ENCODE results near the gene CAMK1D.

The CAMK1D gene

DNA sequence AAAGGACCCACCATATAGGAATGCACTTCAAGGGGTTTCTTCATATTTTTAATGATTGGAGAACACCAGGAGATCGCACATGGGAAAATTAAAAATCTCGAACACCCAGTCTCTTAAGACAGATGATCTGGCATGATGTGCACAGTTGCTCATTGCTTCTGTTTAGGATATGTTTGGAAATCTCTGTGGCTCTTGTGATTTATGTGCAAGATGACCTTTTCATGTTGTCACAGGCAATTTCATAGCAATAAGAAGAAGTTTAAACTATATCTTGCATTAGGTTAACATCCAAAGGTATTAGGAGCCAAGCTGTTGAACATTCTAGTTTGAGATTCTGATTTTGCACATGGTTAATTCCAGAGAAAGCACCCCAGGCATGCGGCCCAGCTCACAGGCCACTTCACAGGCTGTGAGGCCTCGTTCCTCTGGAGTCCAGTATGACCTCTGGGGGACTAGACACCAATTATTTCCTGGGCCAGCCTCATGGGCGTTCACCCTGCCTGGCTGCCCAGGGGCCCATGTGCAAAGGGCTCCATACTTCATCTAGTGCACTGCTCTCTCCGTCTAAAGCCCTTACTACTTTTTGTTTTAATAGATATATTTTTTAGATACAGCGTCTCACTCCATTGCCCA is 28.4 kb downstream of the CAMK1D start:
- no peak for DNase-seq

DNA sequence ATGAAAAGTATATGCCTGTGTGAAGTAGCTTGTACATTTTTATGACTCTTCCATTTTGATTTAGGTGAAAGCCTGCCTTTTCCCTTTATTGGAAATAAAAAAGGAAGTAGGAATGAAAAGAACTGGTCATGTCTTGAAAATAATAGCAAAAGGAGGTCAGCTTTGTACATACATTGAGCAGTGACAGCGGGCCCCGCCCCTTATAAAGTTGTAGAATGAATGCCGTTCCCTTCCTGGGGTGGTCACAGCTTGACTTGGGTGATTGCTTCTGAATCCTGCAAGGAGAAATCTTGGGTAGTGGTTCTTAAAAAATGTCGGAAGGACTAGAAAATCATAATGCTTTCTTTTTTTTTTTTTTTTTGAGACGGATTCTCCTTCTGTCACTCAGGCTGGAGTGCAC is 31.7 kb downstream of the CAMK1D start:
- DNase-seq, result no peak

DNA sequence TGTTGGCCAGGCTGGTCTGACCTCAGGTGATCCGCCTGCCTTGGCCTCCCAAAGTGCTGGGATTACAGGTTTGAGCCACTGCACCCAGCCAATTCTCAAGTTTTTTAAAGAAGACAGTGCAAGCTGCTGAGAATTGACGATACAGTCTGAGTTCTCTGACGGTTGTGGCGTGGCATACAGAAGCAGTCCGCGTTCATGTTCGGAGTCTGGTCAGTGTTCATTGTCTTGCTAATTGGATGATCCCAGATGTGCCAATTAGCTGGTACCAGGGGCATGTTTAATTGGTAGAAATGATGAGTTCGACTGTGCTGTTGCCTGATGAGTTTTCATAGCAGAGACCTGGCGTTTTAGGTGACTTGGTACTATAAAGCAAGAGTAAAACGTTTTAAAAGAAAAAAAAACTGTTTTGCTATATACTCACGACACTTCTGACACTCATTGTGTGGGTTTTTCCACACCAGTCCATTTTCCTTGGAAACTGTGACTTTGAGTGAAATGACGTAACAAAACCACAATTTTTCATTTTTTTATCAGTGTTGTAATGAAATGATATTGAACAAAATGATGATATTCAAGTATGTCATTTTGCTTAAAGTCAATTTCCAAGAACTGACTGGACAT is 32.3 kb downstream of the CAMK1D start:
- DNase-seq, result peak; percentile 12

DNA sequence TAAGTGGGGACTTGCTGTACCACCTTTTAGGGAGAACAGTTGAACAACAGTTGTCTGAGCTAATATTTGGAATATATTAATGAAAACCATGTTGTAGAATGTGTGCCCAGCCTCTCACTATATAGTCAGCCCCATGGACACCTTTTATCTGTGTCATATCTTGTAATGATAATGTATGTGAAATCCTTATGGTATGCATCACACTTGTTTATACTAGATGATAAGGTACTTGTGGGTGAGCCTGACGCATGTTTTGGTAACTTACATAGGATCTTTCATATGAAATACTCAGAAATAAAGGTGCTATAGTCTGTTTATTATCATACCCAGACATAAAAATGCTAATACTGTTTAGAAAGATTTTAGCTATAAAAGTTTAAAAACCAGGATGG is 32.8 kb downstream of the CAMK1D start:
- DNase-seq, result no peak

DNA sequence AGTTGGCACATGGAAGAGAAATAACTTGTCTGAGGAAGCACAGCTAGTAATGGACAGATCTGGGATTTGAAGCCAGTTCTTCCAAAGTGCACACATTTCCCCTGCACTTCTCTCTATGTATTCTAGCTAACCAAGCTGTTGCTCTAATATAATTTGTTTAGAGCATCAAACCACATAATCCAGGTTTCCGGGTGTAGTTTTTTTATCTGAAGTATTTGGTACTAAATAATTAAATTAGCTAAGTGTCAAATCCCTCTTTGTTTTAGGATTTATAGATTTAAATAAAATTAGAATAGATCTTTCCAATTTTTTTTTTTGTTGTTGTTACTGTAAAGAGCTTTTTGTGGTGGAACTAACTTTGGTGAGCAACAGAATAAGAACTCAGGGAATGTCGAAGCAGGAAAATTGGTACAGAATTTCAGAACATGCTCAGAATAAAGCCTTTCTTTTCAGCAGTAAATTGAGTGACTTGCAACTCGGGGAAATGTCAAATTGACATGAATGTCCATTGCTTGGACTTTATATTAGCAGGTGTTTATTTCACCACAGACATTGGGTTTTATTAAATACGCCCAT is 33.7 kb downstream of the CAMK1D start:
- no peak for DNase-seq

DNA sequence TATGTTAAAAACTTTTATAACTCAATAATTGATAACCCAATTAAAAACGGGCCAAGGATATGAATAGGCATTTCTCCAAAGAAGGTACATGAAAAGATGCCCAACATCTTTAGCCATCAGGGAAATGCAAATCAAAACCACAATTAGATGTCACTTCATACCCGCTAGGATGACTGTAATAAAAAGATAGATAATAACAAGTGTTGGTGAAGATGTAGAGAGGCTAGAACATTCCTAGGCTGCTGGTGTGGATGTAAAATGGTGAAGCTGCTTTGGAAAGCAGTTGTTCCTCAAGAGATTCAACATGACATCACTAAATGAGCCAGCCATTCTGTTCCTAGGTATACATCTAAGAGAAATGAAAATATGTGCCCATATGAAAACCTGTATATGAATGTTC is 35.6 kb downstream of the CAMK1D start:
- DNase-seq, result no peak

DNA sequence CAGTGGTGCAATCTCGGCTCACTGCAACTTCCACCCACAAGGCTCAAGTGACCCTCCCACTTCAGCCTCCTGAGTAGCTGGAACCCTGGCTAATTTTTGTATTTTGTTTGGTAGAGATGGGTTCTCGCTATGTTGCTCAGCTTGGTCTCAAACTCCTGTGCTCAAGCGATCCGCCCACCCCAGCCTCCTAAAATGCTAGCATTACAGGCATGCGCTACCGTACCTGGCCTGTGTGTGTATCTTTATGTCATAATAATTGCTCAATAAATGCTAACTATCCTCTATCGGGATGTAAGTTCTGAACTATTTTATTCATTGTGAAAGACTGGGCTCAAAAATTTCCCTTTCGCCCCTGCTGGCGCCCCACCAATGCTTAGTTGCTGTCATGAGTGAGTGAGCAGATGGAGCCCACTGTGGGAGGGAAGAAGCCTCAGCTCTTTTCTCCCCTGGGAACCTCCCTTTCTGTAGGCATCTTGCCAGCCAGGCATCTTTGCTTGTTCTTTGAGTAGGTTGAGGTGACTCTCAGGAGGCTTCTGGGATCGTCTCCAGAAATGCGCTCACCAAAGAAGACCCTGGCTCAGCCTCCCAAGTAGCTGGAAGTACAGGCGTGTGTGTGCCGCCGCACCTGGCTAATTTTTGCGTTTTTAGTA is 38.3 kb downstream of the CAMK1D start:
- no peak for DNase-seq

DNA sequence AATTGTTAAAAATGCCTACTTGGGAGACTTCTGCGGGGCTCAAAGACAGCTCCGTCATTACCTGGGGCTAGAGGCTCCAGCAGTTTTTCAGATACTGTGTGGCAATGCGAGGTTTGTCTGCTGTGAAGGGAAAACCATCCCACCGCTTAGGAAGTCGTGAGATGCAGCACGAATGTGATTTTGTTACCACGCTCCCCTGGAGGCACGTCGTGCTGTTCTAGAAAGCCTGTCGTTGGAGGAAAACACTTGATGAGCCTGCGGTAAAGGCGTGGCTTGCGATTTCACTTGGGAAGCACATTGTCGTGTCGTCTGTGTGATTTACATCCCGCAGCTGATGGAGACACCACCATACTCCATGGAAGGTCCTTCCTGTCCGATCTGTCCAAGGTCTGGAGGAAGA is 39.3 kb downstream of the CAMK1D start:
- DNase-seq, result no peak

DNA sequence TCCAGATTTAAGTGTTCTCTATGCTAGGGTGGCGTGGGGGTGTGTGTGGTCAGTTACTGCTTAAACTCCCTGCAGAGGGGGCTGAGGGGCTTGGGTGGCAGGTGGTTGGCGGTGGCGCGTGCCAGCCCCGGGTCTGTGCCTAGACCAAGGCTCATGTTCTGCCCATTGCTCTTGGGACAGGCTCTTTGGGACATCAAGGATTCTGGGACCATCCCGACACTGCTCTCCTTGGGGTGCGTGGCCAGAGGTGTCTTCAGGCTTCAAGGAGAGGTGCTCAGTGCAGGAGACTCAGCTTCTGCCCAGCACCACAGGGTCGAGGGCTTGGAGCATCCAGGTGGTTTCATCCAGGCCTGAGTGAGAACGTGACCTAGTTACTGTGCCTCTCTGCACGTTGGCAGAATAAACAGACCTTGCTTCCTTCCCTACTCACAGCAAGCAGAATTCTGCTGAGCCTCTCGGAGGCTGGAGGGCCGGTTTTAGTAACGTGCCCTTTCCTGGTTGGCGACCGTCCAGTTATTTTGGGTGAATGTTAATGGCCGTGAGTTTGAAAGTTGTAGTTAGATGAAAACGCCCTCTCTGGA is 39.9 kb downstream of the CAMK1D start:
- no peak for DNase-seq

DNA sequence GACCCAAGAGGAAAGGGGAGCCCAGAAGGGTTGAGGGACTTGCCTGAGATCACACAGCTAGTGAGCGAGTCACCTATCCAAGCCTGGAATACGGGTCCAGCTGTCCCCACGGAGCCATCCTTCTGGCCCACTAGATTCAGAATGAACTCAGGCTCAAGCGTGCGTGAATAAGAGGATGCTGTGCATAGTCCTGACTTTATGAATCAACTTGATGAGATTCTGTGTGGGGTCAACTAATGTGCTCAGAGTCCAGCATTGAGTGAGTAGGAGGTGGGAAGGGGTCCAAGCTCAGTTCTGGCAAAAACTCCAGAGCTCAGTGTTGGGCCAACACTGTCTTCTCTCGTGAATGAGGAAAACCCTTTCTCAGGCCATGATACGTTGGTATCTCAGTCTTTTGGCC is 41.4 kb downstream of the CAMK1D start:
- DNase-seq, result no peak

DNA sequence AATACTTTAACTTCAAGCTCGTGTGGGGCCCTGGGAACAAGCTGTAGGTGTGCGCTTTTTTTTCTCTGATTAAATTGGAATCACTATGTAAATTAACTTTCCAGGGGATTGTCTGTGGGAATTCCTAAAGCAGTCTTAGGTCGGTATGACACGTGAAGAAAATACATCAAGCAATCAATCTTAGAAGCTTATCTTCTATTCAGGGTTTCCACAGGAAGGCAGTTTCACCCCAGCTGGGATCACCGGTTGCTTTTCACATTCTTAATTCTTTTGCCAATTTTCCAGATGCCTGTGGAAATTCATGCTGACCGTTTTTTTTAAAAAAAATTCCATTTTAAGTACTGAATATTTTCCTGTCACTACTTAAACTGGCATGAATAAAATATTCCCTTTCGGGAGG is 41.9 kb downstream of the CAMK1D start:
- DNase-seq, result no peak

DNA sequence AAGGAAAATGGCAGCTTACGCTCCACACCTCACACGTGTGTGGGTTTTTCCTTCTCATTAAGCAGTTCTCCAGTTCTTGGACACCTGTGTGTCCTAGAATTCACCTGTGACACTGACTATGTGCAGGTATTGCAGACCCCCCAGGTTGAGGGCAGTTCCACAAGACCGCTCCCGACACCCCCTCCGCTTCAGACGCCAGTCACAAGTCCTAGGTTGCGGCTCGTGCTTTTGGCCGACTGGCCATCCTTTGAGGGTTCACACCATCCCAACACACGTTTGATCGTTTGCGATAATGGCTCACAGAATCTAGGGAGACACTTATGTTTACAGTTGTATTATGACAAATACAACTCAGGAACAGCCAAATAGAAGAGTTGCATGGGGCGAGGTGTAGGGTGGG is 44.5 kb downstream of the CAMK1D start:
- DNase-seq, result no peak

DNA sequence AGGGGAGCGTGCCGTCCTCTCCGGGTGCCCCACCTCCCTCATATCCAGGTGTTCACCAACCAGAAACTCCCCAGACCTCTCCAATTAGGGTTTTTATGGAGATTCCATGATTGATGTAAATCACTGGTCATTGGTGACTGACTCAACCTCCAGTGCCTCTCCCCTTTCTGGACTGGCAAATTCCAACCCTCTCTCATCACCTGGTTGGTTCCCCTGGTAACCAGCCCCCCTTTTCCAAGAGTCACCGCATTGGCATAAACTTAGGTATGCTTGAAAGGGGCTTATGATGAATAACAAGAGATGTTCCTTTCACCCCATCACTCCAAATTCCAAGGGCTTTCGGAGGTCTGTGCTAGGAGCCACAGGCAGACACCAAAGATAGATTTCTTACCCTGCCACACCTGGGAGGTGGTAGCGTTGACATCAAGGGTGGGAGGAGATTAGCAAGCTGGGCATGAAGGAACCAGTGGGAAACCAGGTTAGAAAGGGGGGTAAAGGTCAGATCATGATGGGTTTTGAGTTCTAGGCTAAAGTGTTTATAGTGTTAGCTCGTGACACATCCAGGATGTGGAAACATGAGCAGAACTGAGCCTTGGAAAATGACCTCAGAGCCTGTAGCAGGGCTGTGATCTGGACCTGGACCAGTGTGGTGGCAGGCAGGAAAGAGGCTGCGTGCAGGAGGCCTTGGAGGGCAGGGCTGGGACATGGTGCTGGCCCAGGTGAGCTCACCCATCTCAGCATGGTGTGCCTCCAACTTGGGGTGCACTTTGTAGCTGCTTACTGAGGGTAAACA is 45.1 kb downstream of the CAMK1D start:
- DNase-seq, result no peak

DNA sequence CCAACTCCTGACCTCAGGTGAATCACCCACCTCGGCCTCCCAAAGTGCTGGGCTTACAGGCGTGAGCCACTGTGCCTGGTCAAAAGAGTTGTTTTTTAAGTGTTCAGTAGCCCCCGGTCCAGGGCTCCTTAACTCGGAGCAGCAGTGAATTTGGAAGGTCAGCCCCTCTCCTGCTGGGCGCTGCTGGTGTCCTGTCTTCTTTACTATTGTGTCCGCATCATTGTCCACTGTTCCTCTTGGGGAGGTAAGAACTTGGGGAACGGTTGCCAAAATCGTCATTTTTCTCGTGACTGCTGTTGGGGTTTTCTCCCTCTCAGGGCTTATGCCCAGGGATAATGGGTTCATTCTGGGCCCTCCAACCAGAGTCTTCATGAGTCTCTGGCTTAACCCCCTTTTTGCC is 46.7 kb downstream of the CAMK1D start:
- DNase-seq, result no peak

DNA sequence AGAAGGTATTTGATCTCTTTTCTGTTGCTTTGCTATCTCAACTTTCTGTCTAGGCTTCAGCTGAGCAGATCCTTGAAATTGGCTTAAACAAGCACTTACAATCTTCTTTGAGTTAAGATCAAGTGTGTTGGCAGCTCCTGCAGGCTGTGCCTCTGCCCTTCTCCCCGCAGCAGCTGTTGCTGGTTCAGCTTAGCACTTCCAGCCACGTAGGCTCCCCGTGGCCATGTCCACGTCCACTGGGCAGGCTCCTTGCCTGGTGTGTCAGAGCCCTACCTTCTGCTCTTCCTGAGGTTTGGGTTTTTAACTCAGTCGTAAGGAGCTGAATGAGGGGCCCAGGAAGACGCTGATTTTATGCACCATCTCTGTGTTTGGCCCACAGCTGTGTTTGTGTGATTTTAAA is 47.2 kb downstream of the CAMK1D start:
- DNase-seq, result peak; percentile 73

DNA sequence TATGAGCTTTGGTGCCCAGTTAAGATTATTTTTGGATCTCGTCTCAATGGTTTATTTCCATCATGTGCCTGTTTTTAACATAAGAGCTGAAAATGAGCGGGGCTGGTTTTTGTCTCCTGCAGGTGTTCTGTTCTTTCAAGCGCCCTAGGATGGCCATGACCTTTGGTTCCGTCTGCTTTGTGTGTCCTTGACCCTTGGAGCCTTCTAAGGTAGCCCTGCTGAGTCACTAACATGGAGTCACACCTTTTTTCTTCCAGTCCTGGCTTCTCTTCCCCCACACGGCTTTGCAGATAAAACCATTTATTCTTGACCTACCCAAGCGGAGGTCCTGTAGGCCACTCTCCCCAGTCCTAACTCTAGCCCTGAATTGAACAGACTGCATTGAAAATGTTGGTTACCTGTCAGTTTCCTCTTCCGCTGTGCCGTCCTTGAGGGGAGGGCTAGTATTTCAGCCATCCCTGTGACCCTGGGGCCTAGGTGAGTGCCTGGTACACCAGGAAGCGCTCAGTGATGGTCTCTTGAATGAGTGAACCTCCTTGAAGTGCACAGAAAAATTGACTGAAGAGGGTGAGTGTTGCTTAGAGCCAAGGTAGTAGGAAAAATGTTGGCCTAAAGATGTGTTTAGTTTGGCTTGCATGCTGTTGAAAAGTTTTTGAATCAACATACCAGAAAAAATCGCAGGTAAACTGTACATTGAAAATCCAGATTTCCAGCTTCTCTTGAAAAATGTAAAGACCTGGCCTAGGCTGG is 48.0 kb downstream of the CAMK1D start:
- DNase-seq, result peak; percentile 98

DNA sequence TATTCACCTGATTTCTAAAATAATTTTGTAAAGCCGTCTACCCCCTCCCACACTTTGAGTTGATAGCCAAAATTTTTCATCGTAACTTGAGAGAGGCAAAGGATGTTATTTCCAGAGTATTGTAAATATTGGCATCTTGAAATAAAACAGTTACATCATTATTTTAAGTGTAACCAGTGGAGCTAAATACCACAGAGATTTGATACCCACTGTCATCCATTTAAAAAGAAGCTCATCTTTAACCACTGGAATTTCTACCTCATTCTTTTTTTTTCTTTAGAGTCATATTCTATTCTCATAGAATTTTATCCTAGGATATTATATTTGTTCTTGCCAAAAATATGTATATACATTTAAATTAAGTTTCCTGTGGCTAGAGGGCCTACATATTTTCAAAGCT is 48.6 kb downstream of the CAMK1D start:
- DNase-seq, result no peak

DNA sequence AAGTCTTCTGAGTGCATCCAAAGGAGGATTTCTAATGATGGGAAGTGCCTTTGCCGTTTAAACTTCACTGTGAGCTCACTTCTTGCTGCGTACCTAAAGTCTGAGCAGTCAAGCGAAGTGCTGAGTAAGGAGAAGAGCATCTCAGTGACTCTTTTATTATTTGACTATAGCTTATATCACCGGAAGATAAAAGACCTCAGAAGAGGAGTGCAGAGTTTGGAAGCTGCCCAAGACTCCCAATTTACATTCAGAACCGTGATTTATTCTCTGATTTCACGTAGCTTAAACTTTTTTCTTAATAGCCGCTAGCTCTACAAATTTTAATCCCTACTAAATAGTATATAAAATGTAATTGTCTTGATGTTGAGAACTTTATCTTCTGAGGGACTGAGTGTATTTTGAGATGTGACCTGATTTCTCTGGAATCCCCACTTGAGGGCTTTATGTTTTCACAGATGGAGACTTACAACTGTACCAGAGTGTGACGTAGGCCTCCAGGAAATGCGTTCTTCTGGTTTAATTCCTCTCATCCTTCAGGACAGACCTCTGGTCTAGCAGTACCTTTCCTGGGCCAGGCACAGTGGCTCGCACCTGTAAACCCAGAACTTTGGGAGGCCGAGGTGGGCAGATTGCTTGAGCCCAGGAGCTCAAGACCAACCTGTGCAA is 51.1 kb downstream of the CAMK1D start:
- no peak for DNase-seq

DNA sequence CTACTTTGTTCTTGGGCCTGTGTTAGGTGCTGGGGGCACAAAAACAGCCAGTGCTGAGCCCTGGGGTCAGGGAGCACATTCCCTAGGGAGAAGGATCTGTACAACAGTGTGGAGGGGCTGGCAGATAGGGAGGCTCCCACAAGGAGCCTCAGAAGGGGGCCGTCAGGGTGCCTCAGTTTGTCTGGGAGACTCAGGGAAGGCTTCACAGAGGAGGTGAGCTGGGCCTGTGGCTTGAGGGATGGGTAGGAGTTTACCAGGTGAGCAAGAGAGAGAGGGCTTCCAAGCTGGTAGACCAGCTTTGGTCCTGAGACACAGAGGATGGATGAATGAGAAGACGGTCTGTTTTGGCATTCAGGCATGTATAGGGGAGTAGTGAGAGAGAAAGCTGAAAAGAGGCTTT is 52.1 kb downstream of the CAMK1D start:
- no peak for DNase-seq

DNA sequence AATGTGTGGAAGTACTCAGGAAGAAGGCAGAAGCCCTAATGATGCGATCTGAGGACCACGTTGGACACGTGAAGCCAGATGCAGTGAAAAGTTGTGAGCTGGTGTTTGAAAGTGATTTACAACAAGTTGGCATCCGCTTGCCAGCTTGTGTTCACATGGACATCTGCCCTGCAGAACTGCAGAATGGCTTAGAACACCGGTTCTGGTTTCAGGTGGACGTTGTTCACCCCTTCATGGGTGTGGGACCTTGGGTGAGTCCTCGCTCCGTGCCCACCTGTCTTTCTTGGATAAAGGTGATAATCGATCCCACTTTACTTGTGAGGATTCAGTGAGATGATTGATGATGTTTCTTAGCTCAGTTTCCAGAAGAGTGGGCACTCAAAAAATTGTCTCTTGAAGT is 53.8 kb downstream of the CAMK1D start:
- no peak for DNase-seq
